RWPE2 (cell line): ENCODE measurements around the gene NTNG1.

Experiments
- ATAC-seq: fragments of 200-7000 bp; cut with Tn5 transposase; 3 replicates; pipeline ENCODE4 v1.9.1; 2021; ENCODE audit warnings: low read depth
- DNase-seq: peaks from one replicate; pipeline ENCODE4 v3.0.0-alpha.2; 2020; ENCODE audit warnings: low spot score
- H3K27ac ChIP-seq: fragments of 450-650 bp; 2 replicates; pipeline ENCODE4 v1.5.1; 2017; ENCODE audit warnings: mild to moderate bottlenecking; ENCODE audit not compliant: poor library complexity, severe bottlenecking
- H3K27me3 ChIP-seq: fragments of 250-450 bp; sonication (Bioruptor Pico); 2 replicates; pipeline ENCODE4 v1.5.1; 2021; ENCODE audit warnings: mild to moderate bottlenecking, moderate library complexity; ENCODE audit not compliant: insufficient read depth, poor library complexity, severe bottlenecking
- H3K36me3 ChIP-seq: fragments of 250-450 bp; sonication (Bioruptor Pico); 2 replicates; pipeline ENCODE4 v1.5.1; 2020; ENCODE audit warnings: low read depth, mild to moderate bottlenecking, moderate library complexity
- H3K4me1 ChIP-seq: fragments of 250-450 bp; sonication (Bioruptor Pico); 2 replicates; pipeline ENCODE4 v1.5.1; 2021; ENCODE audit warnings: mild to moderate bottlenecking, moderate library complexity; ENCODE audit not compliant: insufficient read depth, poor library complexity, severe bottlenecking
- H3K4me3 ChIP-seq: fragments of 250-450 bp; sonication (Bioruptor Pico); 2 replicates; pipeline ENCODE4 v1.5.1; 2021; ENCODE audit warnings: mild to moderate bottlenecking, moderate library complexity; ENCODE audit not compliant: severe bottlenecking
- H3K9me3 ChIP-seq: fragments of 250-450 bp; sonication (Bioruptor Pico); 2 replicates; pipeline ENCODE4 v1.5.1; 2021; ENCODE audit warnings: mild to moderate bottlenecking, moderate library complexity; ENCODE audit not compliant: severe bottlenecking
- CTCF ChIP-seq: fragments of 450-650 bp; IDR thresholded peaks from one replicate; pipeline ENCODE4 v1.5.1; 2017; ENCODE audit warnings: mild to moderate bottlenecking, moderate library complexity; ENCODE audit not compliant: poor library complexity, severe bottlenecking

Gene NTNG1

GRCh38 chr1:107433068-107433467, 292.2 kb downstream of the NTNG1 start:
- no peaks in the 10 kb centered on the region for H3K4me1 ChIP-seq
- ATAC-seq (no peak), DNase-seq (no peak)
- no peak for TF ChIP-seq CTCF
- H3K9me3 ChIP-seq = no peaks in the 10 kb centered on the region
- H3K36me3 ChIP-seq = no peaks in the 10 kb centered on the region
- H3K27ac ChIP-seq = no peak overlapping the region
- no peaks in the 10 kb centered on the region for H3K27me3 ChIP-seq
- no peak overlapping the region for H3K4me3 ChIP-seq

DNA sequence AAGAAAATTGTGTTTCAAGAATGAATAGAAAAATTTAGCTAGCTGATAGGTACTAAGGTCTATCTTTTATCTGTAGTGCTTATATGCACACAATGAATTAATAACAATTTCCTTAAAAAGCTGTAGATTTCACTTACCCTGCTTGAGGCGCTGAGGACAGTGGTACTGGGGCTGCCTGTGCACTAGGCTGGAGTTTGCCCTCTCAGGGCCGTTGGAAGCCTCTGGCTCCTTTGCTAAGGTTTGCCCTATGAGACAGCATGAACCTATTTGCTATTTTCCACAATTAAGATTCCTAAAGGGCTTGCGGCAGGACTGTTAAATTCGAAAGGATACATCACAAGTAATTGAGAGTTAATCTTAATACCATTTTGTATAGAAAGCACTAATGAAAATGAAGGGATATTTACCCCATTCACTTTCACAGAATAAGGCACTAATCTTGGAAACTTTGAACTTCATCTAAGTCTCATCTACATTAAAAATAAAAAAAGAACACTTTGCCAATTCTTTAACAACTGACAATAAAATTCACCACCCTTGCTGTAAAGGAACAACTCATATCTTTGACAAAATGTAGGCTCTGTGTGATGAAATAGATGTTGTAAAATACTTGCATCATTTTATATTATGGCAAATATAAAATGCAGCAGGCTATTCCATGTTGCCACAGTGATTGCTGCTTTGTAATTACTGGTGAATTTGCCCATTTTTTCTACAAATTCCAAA, 293.0 kb downstream of the NTNG1 start:
- no peaks in the 10 kb centered on the region for H3K27me3 ChIP-seq
- no peak for TF ChIP-seq CTCF
- H3K4me3 ChIP-seq = no peak overlapping the region
- H3K9me3 ChIP-seq = no peaks in the 10 kb centered on the region
- no peak overlapping the region for H3K27ac ChIP-seq
- H3K36me3 ChIP-seq = no peaks in the 10 kb centered on the region
- no peaks in the 10 kb centered on the region for H3K4me1 ChIP-seq
- DNase-seq (no peak), ATAC-seq (no peak)

GRCh38 chr1:107434361-107434693, 293.5 kb downstream of the NTNG1 start:
- ATAC-seq = no peak
- Histone ChIP-seq H3K36me3 (no peaks in the 10 kb centered on the region), H3K4me1 (no peaks in the 10 kb centered on the region), H3K9me3 (no peaks in the 10 kb centered on the region), H3K4me3 (no peak overlapping the region), H3K27ac (no peak overlapping the region), H3K27me3 (no peaks in the 10 kb centered on the region)
- no peak for TF ChIP-seq CTCF
- no peak for DNase-seq

DNA sequence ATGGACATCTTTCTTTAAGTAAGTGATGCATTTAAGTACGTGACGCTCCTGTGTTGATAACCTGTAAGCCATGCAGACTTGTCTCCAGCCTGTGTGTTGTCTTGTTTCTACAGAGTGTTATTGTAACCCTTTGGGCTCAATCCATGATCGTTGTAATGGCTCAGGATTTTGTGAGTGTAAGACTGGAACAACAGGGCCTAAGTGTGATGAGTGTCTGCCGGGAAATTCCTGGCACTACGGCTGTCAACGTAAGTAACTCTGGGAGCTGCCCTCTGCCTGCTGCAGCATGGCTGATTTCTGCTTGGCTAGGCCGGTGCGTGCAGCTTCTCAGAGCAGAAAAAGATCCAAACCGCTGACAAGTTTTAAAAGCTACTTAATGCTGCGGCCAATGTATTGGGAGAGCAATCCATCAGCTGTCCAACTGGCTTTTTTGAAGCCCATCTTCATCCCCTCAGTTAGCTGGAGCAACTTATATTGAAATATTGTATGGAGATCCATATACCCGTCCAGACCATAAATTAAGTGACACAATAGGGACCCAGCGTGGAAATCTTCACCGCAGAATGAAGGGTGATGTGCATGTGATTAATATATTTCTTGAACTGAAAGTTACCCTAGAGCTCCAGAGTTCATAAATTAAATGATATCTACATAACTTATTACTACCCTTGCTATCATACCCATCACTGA, 295.9 kb downstream of the NTNG1 start:
- Histone ChIP-seq H3K4me1 (no peaks in the 10 kb centered on the region), H3K27ac (no peak overlapping the region), H3K4me3 (no peak overlapping the region), H3K9me3 (no peaks in the 10 kb centered on the region), H3K36me3 (no peaks in the 10 kb centered on the region), H3K27me3 (no peaks in the 10 kb centered on the region)
- no peak for TF ChIP-seq CTCF
- DNase-seq (no peak), ATAC-seq (no peak)

- H3K36me3 ChIP-seq = no peaks in the 10 kb centered on the region
- no peak for TF ChIP-seq CTCF
- DNase-seq = no peak
- no peak overlapping the region for H3K4me3 ChIP-seq
- no peaks in the 10 kb centered on the region for H3K9me3 ChIP-seq
- H3K27ac ChIP-seq = no peak overlapping the region
- H3K4me1 ChIP-seq = no peaks in the 10 kb centered on the region
- no peak for ATAC-seq
- no peaks in the 10 kb centered on the region for H3K27me3 ChIP-seq
Measured at GRCh38 chr1:107439567-107439966, 298.7 kb downstream of the NTNG1 start.
